PC-9 (cell line): Measurements from ENCODE around the gene HLCS.

Experiments used
- CTCF ChIP-seq: fragments of 200-600 bp; sonication (generic); conservative IDR thresholded peaks from 2 replicates; pipeline ENCODE4 v1.6.1; 2017; ENCODE audit warnings: mixed run types, antibody characterized with exemption, mild to moderate bottlenecking, moderate library complexity
- EZH2 ChIP-seq: fragments of 200-600 bp; sonication (generic); IDR thresholded peaks from 2 replicates; pipeline ENCODE4 v1.8.0; 2017; ENCODE audit warnings: antibody characterized with exemption, low read depth

- no peak for TF ChIP-seq CTCF
- no peak for TF ChIP-seq EZH2
These were observed 237.9 kb downstream of the HLCS start for GRCh38 chr21:36728371-36729111.
